Measurements from ENCODE around the gene AKAP4.

Gene AKAP4

DNA sequence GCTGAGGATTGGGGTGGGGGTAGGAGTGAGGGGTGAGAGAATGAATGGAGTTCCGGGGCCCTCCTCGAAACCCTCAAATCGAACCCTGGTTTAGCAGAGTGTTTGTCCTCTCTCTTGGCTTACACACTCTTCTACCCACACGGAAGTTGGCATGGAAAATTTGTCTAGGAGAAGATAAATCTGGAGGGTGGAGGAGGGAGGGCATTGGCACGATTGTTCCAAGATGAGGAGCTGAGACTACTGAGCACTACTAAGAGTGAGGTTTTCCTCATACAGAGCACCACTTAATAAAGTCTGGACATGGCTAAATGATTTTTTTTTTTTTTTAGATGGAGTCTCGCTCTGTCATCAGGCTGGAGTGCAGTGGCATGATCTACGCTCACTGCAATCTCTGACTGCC is 33.4 kb downstream of the AKAP4 start:
- DNase-seq (ENCODE audit: insufficient read length) (no peak), FAIRE-seq (no peak)
- no peak for TF ChIP-seq POLR2A (IDR thresholded peaks at IDR 0.05; ENCODE audit: low read depth, low read length)
- TF ChIP-seq TAF1 (IDR thresholded peaks at IDR 0.05; ENCODE audit: borderline replicate concordance, low read depth, low read length) = no peak
- no peak for TF ChIP-seq POLR2AphosphoS5 (IDR thresholded peaks at IDR 0.05; ENCODE audit: low read depth, low read length)

DNA sequence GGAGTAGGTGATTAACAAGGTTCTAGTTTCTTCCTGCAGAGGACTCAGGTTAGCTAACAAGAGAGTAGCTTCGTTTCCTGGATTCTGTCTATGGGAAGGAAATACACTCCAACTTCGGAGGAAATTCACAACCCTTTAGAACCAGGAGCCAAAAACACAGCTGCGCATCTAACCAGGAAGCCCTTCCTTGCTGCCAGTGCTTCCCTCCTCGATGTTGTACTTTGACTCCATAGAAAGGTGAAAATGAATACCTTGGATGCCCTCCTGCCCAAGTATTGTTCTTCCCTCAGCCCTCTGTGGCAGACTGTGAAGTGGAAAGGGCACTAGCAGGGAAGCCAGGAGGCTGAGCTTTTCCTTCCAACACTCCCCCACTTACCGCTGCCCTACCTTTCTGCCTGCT is 35.1 kb downstream of the AKAP4 start:
- FAIRE-seq = no peak
- no peak for TF ChIP-seq TAF1 (IDR thresholded peaks at IDR 0.05; ENCODE audit: borderline replicate concordance, low read depth, low read length)
- no peak for TF ChIP-seq POLR2AphosphoS5 (IDR thresholded peaks at IDR 0.05; ENCODE audit: low read depth, low read length)
- no peak for TF ChIP-seq POLR2A (IDR thresholded peaks at IDR 0.05; ENCODE audit: low read depth, low read length)

DNA sequence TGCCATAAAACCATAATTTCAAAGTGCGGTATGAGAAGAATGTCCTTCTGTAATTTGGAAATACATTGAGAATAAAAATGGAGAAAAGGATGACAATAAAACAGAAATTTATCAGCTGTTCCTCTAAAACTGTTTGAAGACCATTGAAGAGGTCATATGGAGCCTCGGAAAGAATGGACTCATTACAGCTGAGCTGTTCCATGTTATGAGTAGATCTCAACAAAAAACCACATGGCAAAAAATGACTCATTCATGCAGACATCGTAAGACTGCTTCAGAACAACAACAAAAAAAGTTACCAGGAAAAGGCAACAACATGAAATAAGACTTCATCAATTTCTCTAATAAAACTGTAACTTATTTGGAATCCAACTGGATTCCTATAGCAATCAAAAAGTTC is 39.7 kb downstream of the AKAP4 start:
- no peak for FAIRE-seq
- no peak for TF ChIP-seq TAF1 (IDR thresholded peaks at IDR 0.05; ENCODE audit: borderline replicate concordance, low read depth, low read length)
- TF ChIP-seq POLR2A (IDR thresholded peaks at IDR 0.05; ENCODE audit: low read depth, low read length) = no peak
- TF ChIP-seq POLR2AphosphoS5 (IDR thresholded peaks at IDR 0.05; ENCODE audit: low read depth, low read length) = no peak
- no peak for DNase-seq (ENCODE audit: insufficient read length)

More for the DNA sequence above, 35.1 kb downstream of the AKAP4 start:
- no peak for DNase-seq (ENCODE audit: insufficient read length)

DNA sequence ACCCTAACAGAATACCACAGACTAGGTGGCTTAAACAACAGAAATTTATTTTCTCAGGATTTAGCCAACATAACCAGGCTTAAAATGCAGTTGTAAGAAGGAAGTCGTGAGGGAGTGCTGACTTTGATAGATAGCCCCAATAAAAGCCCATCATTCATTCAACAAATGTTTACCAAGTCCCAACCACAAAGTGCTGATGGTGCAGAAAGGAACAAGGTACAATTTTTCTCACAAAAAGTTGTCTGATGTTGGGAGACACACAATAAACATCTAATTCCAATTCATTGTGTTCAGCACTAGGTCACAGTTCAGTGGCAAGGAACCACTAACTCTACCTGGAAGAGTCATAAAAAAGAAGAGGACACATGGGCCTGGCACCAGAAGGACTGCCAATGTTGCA is 42.2 kb downstream of the AKAP4 start:
- TF ChIP-seq POLR2A (IDR thresholded peaks at IDR 0.05; ENCODE audit: low read depth, low read length) (no peak), POLR2AphosphoS5 (IDR thresholded peaks at IDR 0.05; ENCODE audit: low read depth, low read length) (no peak), TAF1 (IDR thresholded peaks at IDR 0.05; ENCODE audit: borderline replicate concordance, low read depth, low read length) (no peak)
- DNase-seq (ENCODE audit: insufficient read length) (no peak), FAIRE-seq (no peak)

DNA sequence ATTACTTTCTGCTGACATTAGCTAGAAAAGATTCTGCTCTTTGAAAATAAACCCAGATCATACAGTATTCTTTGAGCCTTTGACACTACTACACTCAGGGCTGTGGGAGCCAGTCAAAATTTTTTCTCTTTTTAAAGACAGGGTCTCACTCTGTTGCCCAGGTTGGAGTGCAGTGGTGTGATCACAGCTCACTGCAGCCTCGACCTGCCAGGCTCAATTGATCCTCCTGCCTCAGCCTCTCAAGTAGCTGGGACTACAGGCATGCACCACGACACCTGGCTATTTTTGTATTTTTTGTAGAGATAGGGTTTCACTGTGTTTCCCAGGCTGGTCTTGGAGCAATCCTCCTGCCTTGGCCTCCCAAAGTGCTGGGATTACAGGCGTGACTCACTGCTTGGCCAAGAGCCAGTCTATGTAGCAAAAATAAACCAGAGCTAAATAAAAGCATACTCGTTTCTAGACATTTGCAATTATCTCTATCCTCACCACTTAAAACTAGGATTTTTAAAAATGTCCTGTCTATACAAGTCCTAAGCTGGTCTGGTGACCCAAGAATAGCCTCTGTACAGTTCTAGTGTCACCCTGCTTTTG is 43.2 kb downstream of the AKAP4 start:
- no peak for FAIRE-seq
- DNase-seq (ENCODE audit: insufficient read length) = no peak
- no peak for TF ChIP-seq POLR2AphosphoS5 (IDR thresholded peaks at IDR 0.05; ENCODE audit: low read depth, low read length)
- no peak for TF ChIP-seq TAF1 (IDR thresholded peaks at IDR 0.05; ENCODE audit: borderline replicate concordance, low read depth, low read length)
- no peak for TF ChIP-seq POLR2A (IDR thresholded peaks at IDR 0.05; ENCODE audit: low read depth, low read length)

DNA sequence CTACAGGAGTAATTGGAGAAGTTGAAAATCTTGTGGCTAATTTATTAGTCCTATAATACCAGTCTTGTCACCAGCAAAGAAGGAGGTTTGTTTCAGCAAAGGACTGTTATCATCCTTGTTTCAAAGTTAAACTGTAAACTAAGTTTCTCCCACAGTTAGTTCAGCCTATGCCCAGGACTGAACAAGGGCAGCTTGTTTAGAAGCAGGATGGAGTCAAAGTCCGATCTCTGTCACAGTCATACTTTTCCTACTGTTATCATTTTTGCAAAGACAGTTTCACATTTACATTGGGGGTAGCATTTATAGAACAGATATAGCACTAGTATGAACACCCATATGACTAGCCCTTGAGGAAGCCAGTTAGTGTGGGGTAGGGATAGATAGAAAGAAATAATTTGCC is 46.4 kb downstream of the AKAP4 start:
- TF ChIP-seq TAF1 (IDR thresholded peaks at IDR 0.05; ENCODE audit: borderline replicate concordance, low read depth, low read length) (no peak), POLR2A (IDR thresholded peaks at IDR 0.05; ENCODE audit: low read depth, low read length) (no peak), POLR2AphosphoS5 (IDR thresholded peaks at IDR 0.05; ENCODE audit: low read depth, low read length) (no peak)
- FAIRE-seq (no peak), DNase-seq (ENCODE audit: insufficient read length) (no peak)

DNA sequence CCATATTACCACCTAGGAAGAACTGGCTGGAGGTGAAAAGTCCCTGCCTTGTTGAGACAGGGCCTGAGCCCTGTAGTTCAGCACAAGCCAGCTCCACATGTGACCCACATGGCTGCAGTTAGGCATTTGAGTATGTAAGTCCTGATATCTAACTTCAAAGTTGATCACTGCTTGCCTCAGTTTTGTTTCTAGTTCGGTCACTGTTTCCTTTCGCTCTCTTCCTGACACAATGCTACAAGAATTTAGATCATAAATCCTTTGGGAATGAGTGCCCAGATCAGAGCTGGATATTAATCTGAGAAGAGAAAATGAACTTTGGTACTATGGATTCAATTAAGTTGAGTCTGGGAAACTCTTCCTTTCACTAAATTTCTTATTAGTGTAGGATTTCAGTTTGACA is 48.4 kb downstream of the AKAP4 start:
- DNase-seq (ENCODE audit: insufficient read length) = no peak
- FAIRE-seq = no peak
- TF ChIP-seq POLR2A (IDR thresholded peaks at IDR 0.05; ENCODE audit: low read depth, low read length) = no peak
- no peak for TF ChIP-seq TAF1 (IDR thresholded peaks at IDR 0.05; ENCODE audit: borderline replicate concordance, low read depth, low read length)
- no peak for TF ChIP-seq POLR2AphosphoS5 (IDR thresholded peaks at IDR 0.05; ENCODE audit: low read depth, low read length)

DNA sequence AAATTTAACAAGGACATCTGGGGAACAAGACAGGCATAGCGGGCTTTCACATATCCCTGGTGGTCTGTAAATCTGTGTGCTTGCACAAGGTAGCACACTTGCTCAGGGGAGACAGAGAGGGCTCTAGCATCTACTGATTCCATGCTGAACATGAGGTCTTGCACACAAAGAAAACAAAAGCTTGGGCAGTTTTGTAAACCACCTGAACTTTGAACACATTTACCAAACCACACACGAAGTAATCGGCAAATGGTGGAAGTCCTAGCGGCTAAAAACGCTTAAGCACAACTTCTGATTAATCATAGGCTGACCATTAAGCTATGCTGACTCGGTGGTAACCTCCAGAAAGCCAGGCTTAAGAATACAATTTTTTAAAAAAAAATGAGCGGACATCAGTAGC is 52.8 kb downstream of the AKAP4 start:
- TF ChIP-seq POLR2AphosphoS5 (IDR thresholded peaks at IDR 0.05; ENCODE audit: low read depth, low read length) = no peak
- TF ChIP-seq TAF1 (IDR thresholded peaks at IDR 0.05; ENCODE audit: borderline replicate concordance, low read depth, low read length) = no peak
- no peak for TF ChIP-seq POLR2A (IDR thresholded peaks at IDR 0.05; ENCODE audit: low read depth, low read length)
- DNase-seq (ENCODE audit: insufficient read length) (no peak), FAIRE-seq (no peak)
